H1 (cell line): ENCODE measurements around the gene TATDN2. TPM values are rescaled to one million over a fixed set of nuclear protein-coding genes. Genes with fewer than 3 reads are reported as not detected.

Experiments used
- CTCF ChIA-PET: fragments of 300-600 bp; sonication (Branson Sonifier 250); formaldehyde crosslinking; loops from one replicate; lab custom pipeline; 2021; ENCODE audit not compliant: partially characterized antibody; lab: Charles Lee
- POLR2A ChIA-PET: fragments of 300-600 bp; sonication (Branson Sonifier 250); formaldehyde crosslinking; loops from one replicate; lab custom pipeline; 2021; ENCODE audit warnings: inconsistent platforms; ENCODE audit not compliant: partially characterized antibody; lab: Charles Lee
- DNase-seq, 2 experiments: peaks; one replicate each; pipeline versions ENCODE4 v3.0.0 to v3.0.0-alpha.2; 2010 to 2022; ENCODE audit warnings: low spot score in 2 of 2, low read depth in 1 of 2, mixed read lengths in 1 of 2
- FAIRE-seq: peaks from 2 replicates; lab custom pipeline; 2011; peaks lifted over from hg19 to GRCh38; lab: Jason Lieb, UNC
- H2AFZ ChIP-seq: 2 replicates; pipeline ENCODE4 v1.8.1; 2012; ENCODE audit warnings: low read length, inconsistent platforms
- H2AK5ac ChIP-seq: 2 replicates; pipeline ENCODE4 v1.6.1; 2013; ENCODE audit warnings: low read depth, low read length
- H2BK120ac ChIP-seq: replicated peaks from 2 replicates; pipeline ENCODE3; 2013; ENCODE audit warnings: low read depth, low read length, inconsistent platforms
- H2BK12ac ChIP-seq: 2 replicates; pipeline ENCODE4 v1.6.1; 2013; ENCODE audit warnings: low read depth, low read length
- H2BK15ac ChIP-seq: 2 replicates; pipeline ENCODE4 v1.6.1; 2013; ENCODE audit warnings: low read length
- H2BK20ac ChIP-seq: 2 replicates; pipeline ENCODE4 v1.6.1; 2013; ENCODE audit warnings: low read length
- H2BK5ac ChIP-seq: 2 replicates; pipeline ENCODE4 v1.6.1; 2013; ENCODE audit warnings: low read depth, low read length
- H3K14ac ChIP-seq: 2 replicates; pipeline ENCODE4 v1.6.1; 2013; ENCODE audit warnings: inconsistent platforms; ENCODE audit not compliant: insufficient read length
- H3K18ac ChIP-seq: 2 replicates; pipeline ENCODE4 v1.6.1; 2013; ENCODE audit warnings: low read length; ENCODE audit errors: extremely low read depth
- H3K23ac ChIP-seq: 2 replicates; pipeline ENCODE4 v1.6.1; 2013; ENCODE audit warnings: inconsistent platforms; ENCODE audit not compliant: insufficient read length
- H3K23me2 ChIP-seq: 2 replicates; pipeline ENCODE4 v1.6.1; 2013; ENCODE audit warnings: low read depth, low read length
- H3K27ac ChIP-seq: 2 replicates; pipeline ENCODE4 v1.6.1; 2011; ENCODE audit warnings: low read depth, low read length, inconsistent platforms
- H3K27me3 ChIP-seq, 4 experiments: replicated peaks in 1 of 4; 1 replicate in 1 of 4; 2 replicates in 3 of 4; pipeline versions ENCODE4 v1.6.1 to v1.8.1; 2011 to 2013; ENCODE audit warnings: low read length in 3 of 4, mild to moderate bottlenecking in 3 of 4, inconsistent platforms in 2 of 4, mixed read lengths in 2 of 4, moderate library complexity in 1 of 4; ENCODE audit not compliant: control insufficient read depth in 3 of 4, insufficient read depth in 3 of 4; ENCODE audit errors: extremely low read depth in 1 of 4
- H3K36me3 ChIP-seq, 4 experiments: 2 replicates each; pipeline versions ENCODE4 v1.6.1 to v1.8.1; 2011 to 2013; ENCODE audit warnings: mild to moderate bottlenecking in 4 of 4, low read length in 3 of 4, moderate library complexity in 2 of 4, control low read depth in 1 of 4, inconsistent platforms in 1 of 4; ENCODE audit not compliant: insufficient read depth in 4 of 4, control insufficient read depth in 2 of 4
- H3K4ac ChIP-seq: replicated peaks from 2 replicates; pipeline ENCODE3; 2013; ENCODE audit warnings: low read length, low read depth, mixed read lengths, inconsistent platforms; ENCODE audit not compliant: insufficient read length
- H3K4me1 ChIP-seq, 4 experiments: replicated peaks in 1 of 4; 1 replicate in 1 of 4; 2 replicates in 3 of 4; pipeline versions ENCODE4 v1.6.1 to v1.8.1; 2011 to 2013; ENCODE audit warnings: low read length in 3 of 4, inconsistent platforms in 2 of 4, mixed read lengths in 1 of 4; ENCODE audit not compliant: insufficient read depth in 4 of 4, control insufficient read depth in 3 of 4
- H3K4me2 ChIP-seq, 2 experiments: 2 replicates each; pipeline versions ENCODE4 v1.6.1 to v1.8.1; 2011 to 2013; ENCODE audit warnings: low read depth in 2 of 2, low read length in 2 of 2, control low read depth in 1 of 2, inconsistent platforms in 1 of 2, mild to moderate bottlenecking in 1 of 2; ENCODE audit not compliant: insufficient read depth in 1 of 2
- H3K4me3 ChIP-seq, 4 experiments: fragments of 200-600, 300-600 bp in 1 of 4; sonication (generic), shearing (Covaris generic), sonication (Bioruptor Twin) in 1 of 4; 2 replicates each; pipeline versions ENCODE4 v1.5.1 to v1.8.1; 2011 to 2016; ENCODE audit warnings: low read length in 4 of 4, low read depth in 3 of 4, control low read depth in 2 of 4, inconsistent platforms in 2 of 4, mild to moderate bottlenecking in 2 of 4, mixed read lengths in 1 of 4, moderate library complexity in 1 of 4; ENCODE audit not compliant: insufficient read depth in 2 of 4; ENCODE audit errors: extremely low read depth in 1 of 4
- H3K56ac ChIP-seq: replicated peaks from 2 replicates; pipeline ENCODE3; 2013; ENCODE audit warnings: low read depth, mild to moderate bottlenecking, mixed read lengths, low read length, inconsistent platforms; ENCODE audit not compliant: insufficient read length
- H3K79me1 ChIP-seq: 2 replicates; pipeline ENCODE4 v1.6.1; 2013; ENCODE audit warnings: low read depth, low read length, control low read depth
- H3K79me2 ChIP-seq, 2 experiments: 2 replicates each; pipeline versions ENCODE4 v1.6.1 to v1.8.1; 2012 to 2013; ENCODE audit warnings: low read length in 2 of 2, mild to moderate bottlenecking in 2 of 2, inconsistent platforms in 1 of 2; ENCODE audit not compliant: insufficient read depth in 2 of 2, control insufficient read depth in 1 of 2
- H3K9ac ChIP-seq, 4 experiments: replicated peaks in 1 of 4; 1 replicate in 1 of 4; 2 replicates in 3 of 4; pipeline versions ENCODE4 v1.6.1 to v1.8.1; 2011 to 2013; ENCODE audit warnings: low read depth in 3 of 4, low read length in 3 of 4, control low read depth in 2 of 4, mild to moderate bottlenecking in 2 of 4, moderate library complexity in 2 of 4, inconsistent platforms in 1 of 4; ENCODE audit errors: extremely low read depth in 1 of 4
- H3K9me3 ChIP-seq, 2 experiments: 2 replicates each; pipeline versions ENCODE4 v1.6.1 to v1.8.1; 2012 to 2013; ENCODE audit warnings: mild to moderate bottlenecking in 2 of 2, moderate library complexity in 2 of 2, control low read depth in 1 of 2, inconsistent platforms in 1 of 2, low read depth in 1 of 2, low read length in 1 of 2, mixed read lengths in 1 of 2; ENCODE audit not compliant: insufficient read depth in 2 of 2
- H4K20me1 ChIP-seq, 2 experiments: replicated peaks in 1 of 2; 2 replicates each; pipeline versions ENCODE3 to v1.8.1; 2011 to 2013; ENCODE audit warnings: inconsistent platforms in 2 of 2, low read length in 2 of 2, mild to moderate bottlenecking in 1 of 2; ENCODE audit not compliant: insufficient read depth in 2 of 2, control insufficient read depth in 1 of 2
- H4K5ac ChIP-seq: 2 replicates; pipeline ENCODE4 v1.6.1; 2013; ENCODE audit warnings: low read length, low read depth, mixed read lengths, inconsistent platforms; ENCODE audit not compliant: insufficient read length
- H4K8ac ChIP-seq: 2 replicates; pipeline ENCODE4 v1.8.0; 2013; ENCODE audit warnings: mild to moderate bottlenecking, moderate library complexity, low read length, inconsistent platforms; ENCODE audit not compliant: insufficient read depth; ENCODE audit errors: extremely low read depth
- H4K91ac ChIP-seq: replicated peaks from 2 replicates; pipeline ENCODE3; 2013; ENCODE audit warnings: low read length, mixed read lengths, inconsistent platforms; ENCODE audit not compliant: insufficient read length
- CEBPB ChIP-seq: IDR thresholded peaks from 2 replicates; pipeline ENCODE4 v1.6.1; 2012; ENCODE audit warnings: low read depth, low read length
- WGBS, 2 experiments: shearing (Covaris generic) in 1 of 2; methylation state at CpG; one replicate each; pipeline versions ENCODE4 v1.1.6 to v1.1.7; 2013 to 2015; ENCODE audit warnings: low lambda C conversion rate in 2 of 2, mixed read lengths in 2 of 2, inconsistent platforms in 1 of 2, low coverage in 1 of 2, missing lambda C conversion rate in 1 of 2; ENCODE audit not compliant: insufficient replicate concordance in 2 of 2, insufficient coverage in 1 of 2, insufficient read length in 1 of 2; ENCODE audit errors: extremely low coverage in 1 of 2, missing lambda C conversion rate in 1 of 2; 5-methylcytosine and 5-hydroxymethylcytosine counted together
- polyA plus RNA-seq, 7 experiments: library from polyadenylated mRNA; depleted of rRNA in 3 of 7; stranded (reverse) in 5 of 7; unstranded in 2 of 7; fragments of >200 nt in 5 of 7; fragments of 200-250 nt in 2 of 7; gene quantifications; 1 replicate in 5 of 7; 2 replicates in 1 of 7; 4 replicates in 1 of 7; pipeline versions ENCODE4 v1.2.1 to v1.2.3, GENCODE V29; 2011 to 2013; ENCODE audit warnings: missing spikeins in 2 of 7, mixed read lengths in 2 of 7
- total RNA-seq: library from RNA; stranded (reverse); fragmentation: NEBNext Ultra II Directional; extraction: Animal tissue kit (Norgen Biotek cat#: 25700); gene quantifications from 2 replicates; pipeline ENCODE4 v1.2.1, GENCODE V29; 2021
- TF ChIP-seq, protein P1 (sequence below): IDR thresholded peaks from 2 replicates; pipeline ENCODE4 v1.6.1; 2011; ENCODE audit warnings: low read depth, mild to moderate bottlenecking, low read length; ENCODE audit not compliant: insufficient read depth
- TF ChIP-seq, protein P2 (sequence below): IDR thresholded peaks from 2 replicates; pipeline ENCODE4 v1.6.1; 2012; ENCODE audit warnings: inconsistent platforms

Gene TATDN2
- total and polyA plus RNA-seq, 2 of the 8 experiments (the other 6 are each of a cell fraction or from before 2014, with no cell fraction given), result 12.1 to 34.8 TPM

DNA sequence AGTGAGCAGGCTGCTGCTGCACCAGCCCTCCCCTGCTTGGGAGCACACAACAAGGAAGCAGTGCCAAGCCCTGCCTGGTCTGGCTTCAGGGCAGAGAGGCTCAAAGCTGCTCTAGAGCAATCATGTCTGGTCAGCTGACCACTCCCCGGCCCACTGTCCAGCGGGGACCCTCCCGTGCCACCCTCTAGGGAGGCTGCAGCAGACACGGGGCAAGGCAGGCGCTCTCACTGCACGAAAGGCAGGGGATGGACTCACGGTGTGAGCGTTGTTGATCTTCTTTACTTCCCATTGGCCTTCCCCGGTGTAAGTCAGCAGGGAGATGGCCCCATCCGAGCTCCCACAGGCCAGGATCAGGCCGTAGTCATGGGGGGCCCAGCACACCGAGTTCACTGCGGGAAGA is 63.5 kb downstream of the TATDN2 start:
- FAIRE-seq (no peak), DNase-seq (no peak)
- Histone ChIP-seq H3K79me1 (no peaks in the 10 kb centered on the region), H3K14ac (no peak overlapping the region), H2BK120ac (no peak overlapping the region), H2BK20ac (no peak overlapping the region), H2BK12ac (no peak overlapping the region), H3K23ac (no peak overlapping the region), H4K8ac (no peak overlapping the region), H4K91ac (no peak overlapping the region), H3K27me3 (no peaks in the 10 kb centered on the region), H4K20me1 (peaks cover 0 to 6% of the 10 kb centered on the region in 2 experiments), H3K4ac (no peak overlapping the region), H2AFZ (no peak overlapping the region), H4K5ac (no peak overlapping the region), H3K9me3 (no peaks in the 10 kb centered on the region), H3K18ac (no peak overlapping the region), H2BK5ac (no peak overlapping the region), H3K4me3 (no peak overlapping the region), H2AK5ac (no peak overlapping the region), H2BK15ac (no peak overlapping the region), H3K23me2 (no peaks in the 10 kb centered on the region), H3K4me2 (no peak overlapping the region), H3K79me2 (no peaks in the 10 kb centered on the region), H3K27ac (no peak overlapping the region), H3K4me1 (no peaks in the 10 kb centered on the region), H3K9ac (no peak overlapping the region), H3K36me3 (peaks cover 23 to 70% (median 49%) of the 10 kb centered on the region in 4 experiments), H3K56ac (no peak overlapping the region)
- CTCF ChIA-PET, result interaction anchor here (0.6 to 3.1 kb wide), 4 partner anchors 10 to 125 kb away, joined by 3 to 11 read pairs (median 6); partner anchors contain the start of gene SEC13
- POLR2A ChIA-PET, result interaction anchor here (0.8 to 2.6 kb wide), 8 partner anchors 9 to 170 kb away, joined by 3 to 9 read pairs (median 3); partner anchors contain the start of genes SEC13 and VHL
- 82% methylated on average over 12 of the region's 13 CpGs; no CpG with 5 or more reads in 1 of the 2 experiments for WGBS, 2 experiments
- TF ChIP-seq CEBPB, result no peak
- TF ChIP-seq, protein P1, sequence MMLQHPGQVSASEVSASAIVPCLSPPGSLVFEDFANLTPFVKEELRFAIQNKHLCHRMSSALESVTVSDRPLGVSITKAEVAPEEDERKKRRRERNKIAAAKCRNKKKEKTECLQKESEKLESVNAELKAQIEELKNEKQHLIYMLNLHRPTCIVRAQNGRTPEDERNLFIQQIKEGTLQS, result no peak
- TF ChIP-seq, protein P2, sequence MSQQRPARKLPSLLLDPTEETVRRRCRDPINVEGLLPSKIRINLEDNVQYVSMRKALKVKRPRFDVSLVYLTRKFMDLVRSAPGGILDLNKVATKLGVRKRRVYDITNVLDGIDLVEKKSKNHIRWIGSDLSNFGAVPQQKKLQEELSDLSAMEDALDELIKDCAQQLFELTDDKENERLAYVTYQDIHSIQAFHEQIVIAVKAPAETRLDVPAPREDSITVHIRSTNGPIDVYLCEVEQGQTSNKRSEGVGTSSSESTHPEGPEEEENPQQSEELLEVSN, result no peak
